Ascending aorta (tissue), 2 donors: ENCODE measurements around the gene ABHD17C. TPM values are rescaled to one million over a fixed set of nuclear protein-coding genes. Genes with fewer than 3 reads are reported as not detected.

ENCODE experiments used
- DNase-seq, 2 donors: peaks; one replicate each; pipeline ENCODE4 v3.0.0-alpha.2; 2019; ENCODE audit warnings: low spot score in 2 of 2
- H3K27ac ChIP-seq, 2 donors: fragments of 200-600 bp; sonication (generic); one replicate each; pipeline ENCODE4 v1.5.1; 2016 to 2017; ENCODE audit warnings: mild to moderate bottlenecking in 1 of 2
- H3K27me3 ChIP-seq: fragments of 200-600 bp; sonication (generic); one replicate; pipeline ENCODE4 v1.5.1; 2017
- H3K36me3 ChIP-seq, 2 donors: fragments of 200-600 bp; sonication (generic); one replicate each; pipeline ENCODE4 v1.5.1; 2016
- H3K4me1 ChIP-seq, 2 donors: fragments of 200-600 bp; sonication (generic); one replicate each; pipeline ENCODE4 v1.5.1; 2016 to 2017; ENCODE audit warnings: mild to moderate bottlenecking in 1 of 2
- H3K4me3 ChIP-seq, 2 donors: fragments of 200-600 bp; sonication (generic); one replicate each; pipeline ENCODE4 v1.5.1; 2016 to 2017; ENCODE audit warnings: mild to moderate bottlenecking in 1 of 2
- H3K9me3 ChIP-seq, 2 donors: fragments of 200-600 bp; sonication (generic); one replicate each; pipeline ENCODE4 v1.5.1; 2016
- intact Hi-C: fragments of 100-400 bp; cut with DNase I; formaldehyde crosslinking; loops from one replicate; pipeline ENCODE4 v1.15.1; 2023
- total RNA-seq: library from RNA; depleted of rRNA; stranded (reverse); fragments of >200 nt; gene quantifications from one replicate; pipeline ENCODE4 v1.1.0, GENCODE V29; 2016
- TF ChIP-seq, protein P1 (sequence below), 3 experiments: fragments of 200-600 bp in 2 of 3; fragments of 450-650 bp in 1 of 3; sonication (generic) in 2 of 3; IDR thresholded peaks; one replicate each; pipeline ENCODE4 v1.5.1; 2016 to 2019; ENCODE audit warnings: antibody characterized with exemption in 3 of 3, mild to moderate bottlenecking in 1 of 3, moderate library complexity in 1 of 3

ABHD17C gene
- total RNA-seq, 1 donor from 2014 or later = 0.96 TPM

DNA sequence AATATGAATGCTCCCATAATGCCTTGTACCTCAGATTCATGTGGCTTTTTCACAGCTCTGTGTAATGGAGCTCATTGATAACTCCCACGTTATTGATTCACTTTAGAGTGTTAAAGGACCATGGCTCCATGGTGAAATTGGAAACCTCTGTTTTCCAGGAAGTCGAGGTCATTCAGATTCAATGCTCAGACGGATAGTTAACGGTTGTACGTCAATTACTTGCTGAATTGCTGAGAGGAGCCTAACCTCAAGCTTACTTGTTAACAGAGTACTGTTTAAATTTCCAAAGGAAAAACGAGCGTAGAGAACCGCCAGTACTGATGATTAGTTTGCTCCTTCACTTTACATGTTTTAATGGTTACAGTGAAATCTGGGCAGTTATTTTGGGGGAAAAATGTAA is 11.1 kb downstream of the ABHD17C start:
- Histone ChIP-seq H3K27ac (no peak overlapping the region), H3K4me1 (no peaks in the 10 kb centered on the region), H3K9me3 (no peaks in the 10 kb centered on the region), H3K27me3 (no peaks in the 10 kb centered on the region), H3K36me3 (no peaks in the 10 kb centered on the region), H3K4me3 (no peak overlapping the region)
- no peak for DNase-seq
- intact Hi-C loops = no loop called here
- TF ChIP-seq, protein P1, sequence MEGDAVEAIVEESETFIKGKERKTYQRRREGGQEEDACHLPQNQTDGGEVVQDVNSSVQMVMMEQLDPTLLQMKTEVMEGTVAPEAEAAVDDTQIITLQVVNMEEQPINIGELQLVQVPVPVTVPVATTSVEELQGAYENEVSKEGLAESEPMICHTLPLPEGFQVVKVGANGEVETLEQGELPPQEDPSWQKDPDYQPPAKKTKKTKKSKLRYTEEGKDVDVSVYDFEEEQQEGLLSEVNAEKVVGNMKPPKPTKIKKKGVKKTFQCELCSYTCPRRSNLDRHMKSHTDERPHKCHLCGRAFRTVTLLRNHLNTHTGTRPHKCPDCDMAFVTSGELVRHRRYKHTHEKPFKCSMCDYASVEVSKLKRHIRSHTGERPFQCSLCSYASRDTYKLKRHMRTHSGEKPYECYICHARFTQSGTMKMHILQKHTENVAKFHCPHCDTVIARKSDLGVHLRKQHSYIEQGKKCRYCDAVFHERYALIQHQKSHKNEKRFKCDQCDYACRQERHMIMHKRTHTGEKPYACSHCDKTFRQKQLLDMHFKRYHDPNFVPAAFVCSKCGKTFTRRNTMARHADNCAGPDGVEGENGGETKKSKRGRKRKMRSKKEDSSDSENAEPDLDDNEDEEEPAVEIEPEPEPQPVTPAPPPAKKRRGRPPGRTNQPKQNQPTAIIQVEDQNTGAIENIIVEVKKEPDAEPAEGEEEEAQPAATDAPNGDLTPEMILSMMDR (IDR thresholded peaks at IDR 0.05) = no peak

DNA sequence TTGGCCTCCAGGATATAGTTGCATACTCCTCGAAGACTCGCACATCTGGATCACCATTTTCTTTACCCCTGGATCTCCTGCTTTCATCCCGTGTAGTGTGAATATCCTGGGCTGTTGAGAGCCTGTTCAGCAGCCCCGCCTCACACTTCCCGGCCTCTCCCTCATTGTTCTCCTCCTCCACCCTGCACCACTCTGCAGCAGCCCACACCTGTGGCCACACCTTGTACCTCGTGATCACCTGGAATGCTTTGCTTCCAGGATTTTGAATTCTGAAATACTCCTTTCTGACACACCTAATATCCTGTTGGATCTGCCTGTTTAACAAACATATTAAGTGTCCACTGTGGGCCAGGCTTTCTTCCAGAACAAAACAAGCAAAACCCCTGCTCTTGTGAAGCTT is 14.4 kb downstream of the ABHD17C start:
- no peak for DNase-seq
- Histone ChIP-seq H3K36me3 (no peaks in the 10 kb centered on the region), H3K4me1 (no peaks in the 10 kb centered on the region), H3K9me3 (no peaks in the 10 kb centered on the region), H3K4me3 (no peak overlapping the region), H3K27ac (no peak overlapping the region), H3K27me3 (no peaks in the 10 kb centered on the region)
- TF ChIP-seq, protein P1 (IDR thresholded peaks at IDR 0.05) = no peak
- intact Hi-C loops = no loop called here

DNA sequence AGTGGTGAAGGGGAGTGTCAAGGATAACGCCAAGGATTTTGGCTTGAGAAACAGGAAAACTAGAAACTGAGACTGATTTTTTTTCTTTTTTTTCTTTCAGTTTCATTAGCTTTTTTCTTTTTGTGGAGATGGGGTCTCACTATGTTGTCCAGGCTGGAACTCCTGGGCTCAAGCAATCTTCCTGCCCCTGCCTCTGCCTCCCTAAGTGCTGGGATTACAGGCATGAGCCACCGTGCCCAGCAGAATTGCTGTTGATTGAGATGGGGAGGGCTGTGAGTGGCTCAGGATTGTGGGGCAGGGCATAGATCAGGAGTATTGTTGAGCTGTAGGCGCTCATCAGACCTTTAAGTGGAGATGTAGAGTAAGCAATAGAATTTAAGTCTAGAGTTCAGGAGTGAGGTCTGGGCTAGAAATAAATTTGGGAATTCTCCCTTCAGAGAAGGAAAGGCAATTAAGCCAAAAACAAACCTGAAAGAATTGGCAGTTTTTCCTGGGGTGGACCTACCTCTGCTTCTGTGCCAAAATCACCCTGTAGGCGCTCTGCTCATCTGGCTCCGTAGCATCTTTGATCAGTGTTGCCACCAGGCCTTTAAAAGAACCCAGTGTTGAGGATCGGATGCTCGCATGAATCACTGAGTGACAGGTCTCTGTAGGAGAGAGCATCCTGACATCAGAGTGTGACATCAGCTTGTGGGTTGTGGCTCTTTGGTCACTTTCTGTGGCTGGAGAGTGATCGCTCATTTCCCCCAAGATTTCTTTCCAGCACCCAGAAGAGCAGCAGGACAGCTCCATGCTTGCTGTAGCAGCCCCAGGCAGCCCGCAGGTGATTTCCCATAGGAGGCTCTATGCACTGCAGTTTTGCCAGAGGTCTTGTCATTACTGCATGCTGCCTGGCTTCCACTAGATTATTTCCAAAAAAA is 15.8 kb downstream of the ABHD17C start:
- intact Hi-C loops = no loop called here
- Histone ChIP-seq H3K4me3 (no peak overlapping the region), H3K27ac (no peak overlapping the region), H3K27me3 (no peaks in the 10 kb centered on the region), H3K9me3 (no peaks in the 10 kb centered on the region), H3K36me3 (no peaks in the 10 kb centered on the region), H3K4me1 (no peaks in the 10 kb centered on the region)
- DNase-seq = no peak
- TF ChIP-seq, protein P1 (IDR thresholded peaks at IDR 0.05) = no peak

DNA sequence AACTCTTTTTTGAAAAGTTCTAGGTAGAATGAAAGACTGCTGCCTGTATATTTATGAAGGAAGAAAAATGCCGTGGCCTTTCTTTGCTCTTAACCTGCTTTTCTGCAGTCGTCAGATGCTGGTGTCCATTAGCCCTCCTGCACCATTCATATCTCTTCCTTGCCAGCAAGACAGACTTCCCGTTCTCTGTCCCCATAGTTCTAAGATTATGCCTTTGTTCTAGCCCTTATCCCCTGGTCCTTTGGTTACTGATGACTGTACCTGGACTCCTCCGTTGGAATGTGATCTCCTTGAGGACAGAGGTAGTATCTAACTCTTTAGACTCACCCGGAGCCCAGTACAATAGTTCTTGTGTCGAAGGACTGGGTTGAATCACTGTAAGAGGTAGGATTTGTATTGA is 16.8 kb downstream of the ABHD17C start:
- no peaks in the 10 kb centered on the region for H3K4me1 ChIP-seq
- H3K4me3 ChIP-seq = no peak overlapping the region
- no peaks in the 10 kb centered on the region for H3K9me3 ChIP-seq
- H3K27ac ChIP-seq = no peak overlapping the region
- intact Hi-C loops = no loop called here
- DNase-seq = no peak
- no peaks in the 10 kb centered on the region for H3K27me3 ChIP-seq
- TF ChIP-seq, protein P1 (IDR thresholded peaks at IDR 0.05) = no peak
- no peaks in the 10 kb centered on the region for H3K36me3 ChIP-seq

DNA sequence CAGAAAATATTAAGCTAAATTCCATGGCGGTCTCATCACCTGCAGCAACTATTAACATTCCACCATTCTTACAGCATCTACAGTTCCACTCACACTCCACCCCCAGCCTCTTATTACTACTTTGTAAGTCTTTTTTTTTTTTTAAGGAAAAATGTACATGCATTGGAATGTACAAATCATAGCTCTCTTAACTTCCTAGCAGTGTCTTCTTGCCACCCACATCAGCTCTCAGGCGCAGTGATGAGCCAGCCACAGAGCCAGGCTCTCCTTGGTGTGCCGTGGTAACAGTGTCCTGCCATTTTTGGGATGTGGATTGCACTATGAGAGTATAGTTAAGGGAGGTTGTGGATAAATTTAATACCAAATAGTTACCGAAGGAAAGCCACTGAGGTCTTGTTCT is 17.8 kb downstream of the ABHD17C start:
- H3K27me3 ChIP-seq = no peaks in the 10 kb centered on the region
- intact Hi-C loops = no loop called here
- no peak overlapping the region for H3K4me3 ChIP-seq
- DNase-seq = no peak
- TF ChIP-seq, protein P1 (IDR thresholded peaks at IDR 0.05) = no peak
- H3K27ac ChIP-seq = no peak overlapping the region
- no peaks in the 10 kb centered on the region for H3K4me1 ChIP-seq
- H3K9me3 ChIP-seq = no peaks in the 10 kb centered on the region
- no peaks in the 10 kb centered on the region for H3K36me3 ChIP-seq
